ENCODE data around the gene TPP1. TPM values are rescaled to one million over a fixed set of nuclear protein-coding genes. Genes with fewer than 3 reads are reported as not detected.

Gene TPP1
- total and polyA plus RNA-seq, 4 donors: 52.8 to 108 (median 86.5) TPM

GRCh38 chr11:6629573-6629891, 10.3 kb upstream of the TPP1 start:
- no peak for TF ChIP-seq TAF1 (conservative IDR thresholded peaks at IDR 0.05)
- no peak for TF ChIP-seq FOXA1 (IDR thresholded peaks at IDR 0.05)
- no peak for TF ChIP-seq JUND (IDR thresholded peaks at IDR 0.05)
- TF ChIP-seq, protein P1, sequence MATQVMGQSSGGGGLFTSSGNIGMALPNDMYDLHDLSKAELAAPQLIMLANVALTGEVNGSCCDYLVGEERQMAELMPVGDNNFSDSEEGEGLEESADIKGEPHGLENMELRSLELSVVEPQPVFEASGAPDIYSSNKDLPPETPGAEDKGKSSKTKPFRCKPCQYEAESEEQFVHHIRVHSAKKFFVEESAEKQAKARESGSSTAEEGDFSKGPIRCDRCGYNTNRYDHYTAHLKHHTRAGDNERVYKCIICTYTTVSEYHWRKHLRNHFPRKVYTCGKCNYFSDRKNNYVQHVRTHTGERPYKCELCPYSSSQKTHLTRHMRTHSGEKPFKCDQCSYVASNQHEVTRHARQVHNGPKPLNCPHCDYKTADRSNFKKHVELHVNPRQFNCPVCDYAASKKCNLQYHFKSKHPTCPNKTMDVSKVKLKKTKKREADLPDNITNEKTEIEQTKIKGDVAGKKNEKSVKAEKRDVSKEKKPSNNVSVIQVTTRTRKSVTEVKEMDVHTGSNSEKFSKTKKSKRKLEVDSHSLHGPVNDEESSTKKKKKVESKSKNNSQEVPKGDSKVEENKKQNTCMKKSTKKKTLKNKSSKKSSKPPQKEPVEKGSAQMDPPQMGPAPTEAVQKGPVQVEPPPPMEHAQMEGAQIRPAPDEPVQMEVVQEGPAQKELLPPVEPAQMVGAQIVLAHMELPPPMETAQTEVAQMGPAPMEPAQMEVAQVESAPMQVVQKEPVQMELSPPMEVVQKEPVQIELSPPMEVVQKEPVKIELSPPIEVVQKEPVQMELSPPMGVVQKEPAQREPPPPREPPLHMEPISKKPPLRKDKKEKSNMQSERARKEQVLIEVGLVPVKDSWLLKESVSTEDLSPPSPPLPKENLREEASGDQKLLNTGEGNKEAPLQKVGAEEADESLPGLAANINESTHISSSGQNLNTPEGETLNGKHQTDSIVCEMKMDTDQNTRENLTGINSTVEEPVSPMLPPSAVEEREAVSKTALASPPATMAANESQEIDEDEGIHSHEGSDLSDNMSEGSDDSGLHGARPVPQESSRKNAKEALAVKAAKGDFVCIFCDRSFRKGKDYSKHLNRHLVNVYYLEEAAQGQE (IDR thresholded peaks at IDR 0.05): no peak
- TF ChIP-seq NR2F2 (IDR thresholded peaks at IDR 0.05): no peak
- no peak for TF ChIP-seq YY1 (IDR thresholded peaks at IDR 0.05)
- TF ChIP-seq MAX (IDR thresholded peaks at IDR 0.05): no peak
- TF ChIP-seq HNF4G (IDR thresholded peaks at IDR 0.05): no peak
- no peak for TF ChIP-seq GABPA (IDR thresholded peaks at IDR 0.05 in 1 of 2, conservative IDR thresholded peaks at IDR 0.05 in 1 of 2)
- no peak for TF ChIP-seq HNF4A (conservative IDR thresholded peaks at IDR 0.05)
- TF ChIP-seq ZBTB33 (IDR thresholded peaks at IDR 0.05): no peak
- H3K4me1 ChIP-seq (ENCODE audit: control insufficient read depth in 4 of 4, insufficient read depth in 4 of 4, low read length in 3 of 4): peaks cover 2 to 11% (median 5%) of the 10 kb centered on the region in 4 donors
- DNase-seq (ENCODE audit: low spot score): no peak
- H3K9ac ChIP-seq (ENCODE audit: low read depth in 1 of 2, low read length in 2 of 2): no peak overlapping the region
- no peaks in the 10 kb centered on the region for H3K9me3 ChIP-seq (ENCODE audit: control insufficient read depth in 4 of 4, low read length in 3 of 4)
- no peak overlapping the region for H3K4me3 ChIP-seq (ENCODE audit: low read depth in 1 of 3, low read length in 3 of 3)
- H3K27me3 ChIP-seq (ENCODE audit: control insufficient read depth in 4 of 4, insufficient read depth in 4 of 4, low read length in 3 of 4): no peaks in the 10 kb centered on the region
- H3K27ac ChIP-seq (ENCODE audit: low read depth in 1 of 2, low read length in 2 of 2): no peak overlapping the region
- no peaks in the 10 kb centered on the region for H3K36me3 ChIP-seq (ENCODE audit: control insufficient read depth in 4 of 4, insufficient read depth in 3 of 4, low read depth in 1 of 4, low read length in 3 of 4)
- WGBS: 91% methylated on average over 24 of the region's 24 CpGs

GRCh38 chr11:6628526-6628925, 9.3 kb upstream of the TPP1 start:
- Histone ChIP-seq H3K27ac (ENCODE audit: low read depth in 1 of 2, low read length in 2 of 2) (no peak overlapping the region), H3K36me3 (ENCODE audit: control insufficient read depth in 4 of 4, insufficient read depth in 3 of 4, low read depth in 1 of 4, low read length in 3 of 4) (no peaks in the 10 kb centered on the region), H3K4me3 (ENCODE audit: low read depth in 1 of 3, low read length in 3 of 3) (no peak overlapping the region), H3K27me3 (ENCODE audit: control insufficient read depth in 4 of 4, insufficient read depth in 4 of 4, low read length in 3 of 4) (no peaks in the 10 kb centered on the region), H3K4me1 (ENCODE audit: control insufficient read depth in 4 of 4, insufficient read depth in 4 of 4, low read length in 3 of 4) (peaks cover 0 to 8% (median 1%) of the 10 kb centered on the region in 4 donors), H3K9me3 (ENCODE audit: control insufficient read depth in 4 of 4, low read length in 3 of 4) (no peaks in the 10 kb centered on the region), H3K9ac (ENCODE audit: low read depth in 1 of 2, low read length in 2 of 2) (no peak overlapping the region)
- TF ChIP-seq GABPA (IDR thresholded peaks at IDR 0.05 in 1 of 2, conservative IDR thresholded peaks at IDR 0.05 in 1 of 2): no peak
- TF ChIP-seq RXRA (IDR thresholded peaks at IDR 0.05): no peak
- TF ChIP-seq SP1 (IDR thresholded peaks at IDR 0.05): no peak
- TF ChIP-seq HNF4G (IDR thresholded peaks at IDR 0.05): no peak
- TF ChIP-seq, protein P1 (IDR thresholded peaks at IDR 0.05): no peak
- no peak for TF ChIP-seq EGR1 (IDR thresholded peaks at IDR 0.05; ENCODE audit: low read depth in 2 of 2)
- no peak for TF ChIP-seq RAD21 (IDR thresholded peaks at IDR 0.05)
- TF ChIP-seq MAX (IDR thresholded peaks at IDR 0.05): no peak
- no peak for TF ChIP-seq JUND (IDR thresholded peaks at IDR 0.05)
- TF ChIP-seq FOXA2 (IDR thresholded peaks at IDR 0.05): no peak
- no peak for TF ChIP-seq ZBTB33 (IDR thresholded peaks at IDR 0.05)
- no peak for TF ChIP-seq TAF1 (conservative IDR thresholded peaks at IDR 0.05)
- 95% methylated on average over 4 of the region's 4 CpGs for WGBS
- no peak for DNase-seq (ENCODE audit: low spot score)

All from liver (tissue), 9 donors.